Measurements from ENCODE around the gene EPHA2.

DNA sequence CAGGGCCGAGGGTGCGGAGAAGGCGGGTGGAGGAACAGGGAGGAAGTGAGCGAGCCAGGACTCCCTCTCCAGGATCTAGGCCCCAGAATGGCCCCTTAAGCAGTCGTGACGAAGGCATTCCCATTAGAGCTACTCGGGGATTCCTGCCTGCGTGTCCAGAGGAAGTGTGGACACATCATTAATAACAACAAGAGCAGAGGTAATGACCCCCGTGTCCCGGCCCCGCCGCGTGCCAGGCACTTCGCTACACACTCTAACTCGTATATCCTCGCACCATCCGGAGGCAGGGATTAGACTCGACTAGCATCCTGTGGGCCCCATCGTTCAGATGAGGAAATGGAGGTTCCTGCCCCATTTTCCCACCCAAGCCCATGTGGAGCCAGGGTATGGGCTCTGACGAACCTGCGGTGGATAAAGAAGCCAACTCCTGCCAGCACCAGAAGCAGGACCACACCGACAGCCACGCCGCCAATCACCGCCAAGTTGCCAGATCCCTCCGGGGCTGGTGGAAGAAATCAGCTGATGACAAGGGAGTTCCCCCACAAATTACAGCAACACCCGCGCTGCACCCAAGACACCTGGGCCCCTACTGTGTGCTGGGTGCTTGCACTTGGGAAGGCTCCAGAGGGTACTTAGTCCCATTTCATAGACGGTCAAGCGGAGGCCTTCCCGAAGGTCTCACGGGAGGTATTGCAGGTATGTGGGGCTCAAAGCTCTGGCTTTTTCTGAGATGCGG is 21.6 kb downstream of the EPHA2 start:
- no peak for TF ChIP-seq POLR2A (IDR thresholded peaks at IDR 0.05)
- TF ChIP-seq, protein P1, sequence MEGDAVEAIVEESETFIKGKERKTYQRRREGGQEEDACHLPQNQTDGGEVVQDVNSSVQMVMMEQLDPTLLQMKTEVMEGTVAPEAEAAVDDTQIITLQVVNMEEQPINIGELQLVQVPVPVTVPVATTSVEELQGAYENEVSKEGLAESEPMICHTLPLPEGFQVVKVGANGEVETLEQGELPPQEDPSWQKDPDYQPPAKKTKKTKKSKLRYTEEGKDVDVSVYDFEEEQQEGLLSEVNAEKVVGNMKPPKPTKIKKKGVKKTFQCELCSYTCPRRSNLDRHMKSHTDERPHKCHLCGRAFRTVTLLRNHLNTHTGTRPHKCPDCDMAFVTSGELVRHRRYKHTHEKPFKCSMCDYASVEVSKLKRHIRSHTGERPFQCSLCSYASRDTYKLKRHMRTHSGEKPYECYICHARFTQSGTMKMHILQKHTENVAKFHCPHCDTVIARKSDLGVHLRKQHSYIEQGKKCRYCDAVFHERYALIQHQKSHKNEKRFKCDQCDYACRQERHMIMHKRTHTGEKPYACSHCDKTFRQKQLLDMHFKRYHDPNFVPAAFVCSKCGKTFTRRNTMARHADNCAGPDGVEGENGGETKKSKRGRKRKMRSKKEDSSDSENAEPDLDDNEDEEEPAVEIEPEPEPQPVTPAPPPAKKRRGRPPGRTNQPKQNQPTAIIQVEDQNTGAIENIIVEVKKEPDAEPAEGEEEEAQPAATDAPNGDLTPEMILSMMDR (IDR thresholded peaks at IDR 0.05): no peak

Measured in body of pancreas (tissue), 4 donors.